HepG2 (cell line): ENCODE results near the gene CNNM1. TPM values are rescaled to one million over a fixed set of nuclear protein-coding genes. Genes with fewer than 3 reads are reported as not detected.

ENCODE experiments used
- CEBPG ChIP-seq: IDR thresholded peaks from 2 replicates; pipeline ENCODE4 v1.6.1; 2016
- GABPA ChIP-seq, 2 experiments: IDR thresholded peaks; 2 replicates each; pipeline ENCODE4 v1.6.1; 2011 to 2016; ENCODE audit warnings: low read depth in 2 of 2, low read length in 1 of 2, missing biosample characterization in 1 of 2, missing genetic modification characterization in 1 of 2
- HIC2 ChIP-seq: sonication (generic); formaldehyde crosslinking; IDR thresholded peaks from 2 replicates; pipeline ENCODE4 v1.9.0; 2022; ENCODE audit warnings: low read depth, missing genetic modification reagents
- HNRNPK ChIP-seq: fragments of 200-400 bp; formaldehyde crosslinking; IDR thresholded peaks from 2 replicates; pipeline ENCODE4 v1.6.1; 2018; ENCODE audit warnings: low read length, low read depth, moderate library complexity, mild to moderate bottlenecking; ENCODE audit not compliant: poor library complexity, severe bottlenecking
- IRF9 ChIP-seq: sonication (generic); formaldehyde crosslinking; IDR thresholded peaks from 2 replicates; pipeline ENCODE4 v1.8.0; 2022; ENCODE audit warnings: missing genetic modification reagents, mild to moderate bottlenecking, borderline replicate concordance
- KAT8 ChIP-seq: IDR thresholded peaks from 2 replicates; pipeline ENCODE4 v1.6.1; 2016; ENCODE audit warnings: missing genetic modification reagents, missing compliant biosample characterization
- KLF6 ChIP-seq: IDR thresholded peaks from 2 replicates; pipeline ENCODE4 v1.8.0; 2016; ENCODE audit warnings: missing biosample characterization, missing genetic modification reagents
- MEIS1 ChIP-seq: sonication (generic); formaldehyde crosslinking; IDR thresholded peaks from 2 replicates; pipeline ENCODE4 v1.9.0; 2021; ENCODE audit warnings: mild to moderate bottlenecking, missing genetic modification reagents, moderate library complexity, borderline replicate concordance
- NFRKB ChIP-seq: fragments of 450-650 bp; IDR thresholded peaks from 2 replicates; pipeline ENCODE4 v1.6.1; 2017
- RAD21 ChIP-seq: fragments of 450-650 bp; formaldehyde crosslinking; IDR thresholded peaks from 2 replicates; pipeline ENCODE4 v1.5.0; 2020; ENCODE audit warnings: mild to moderate bottlenecking
- ZFP36L2 ChIP-seq: sonication (generic); formaldehyde crosslinking; IDR thresholded peaks from 2 replicates; pipeline ENCODE4 v1.4.0; 2020; ENCODE audit warnings: missing genetic modification reagents
- ZNF564 ChIP-seq: sonication (generic); formaldehyde crosslinking; IDR thresholded peaks from 2 replicates; pipeline ENCODE4 v1.8.1; 2023; ENCODE audit warnings: mild to moderate bottlenecking, missing genetic modification reagents
- polyA plus RNA-seq, 8 experiments: library from polyadenylated mRNA; depleted of rRNA in 3 of 8; stranded (reverse) in 7 of 8; unstranded in 1 of 8; fragments of >200 nt; fragmentation: Illumina TruSeq in 4 of 8; extraction: Trizol in 4 of 8; gene quantifications; 2 replicates each; pipeline versions ENCODE4 v1.2.1 to v1.2.3, GENCODE V29; 2011 to 2016; ENCODE audit warnings: low read depth in 4 of 8, missing spikeins in 1 of 8, mixed read lengths in 1 of 8; ENCODE audit not compliant: insufficient read depth in 1 of 8
- total RNA-seq, 5 experiments: library from RNA; depleted of rRNA; stranded (reverse); fragments of >200 nt; fragmentation: Illumina TruSeq; extraction: Trizol; gene quantifications; 2 replicates each; pipeline ENCODE4 v1.2.3, GENCODE V29; 2016; ENCODE audit warnings: low read depth in 1 of 5
- TF ChIP-seq, protein P1 (sequence below): sonication (generic); formaldehyde crosslinking; IDR thresholded peaks from 2 replicates; pipeline ENCODE4 v1.4.0; 2020; ENCODE audit warnings: missing genetic modification reagents
- TF ChIP-seq, protein P2 (sequence below): sonication (generic); formaldehyde crosslinking; IDR thresholded peaks from 2 replicates; pipeline ENCODE4 v1.4.0; 2020; ENCODE audit warnings: missing genetic modification reagents, borderline replicate concordance
- TF ChIP-seq, protein P3 (sequence below): sonication (generic); formaldehyde crosslinking; IDR thresholded peaks from 2 replicates; pipeline ENCODE4 v1.5.1; 2020; ENCODE audit warnings: mild to moderate bottlenecking, missing genetic modification reagents

CNNM1 gene
- total and polyA plus RNA-seq, 2 of the 13 experiments (the other 11 are each of a cell fraction or from before 2014, with no cell fraction given): 4.3 to 9.6 TPM

- TF ChIP-seq, protein P1, sequence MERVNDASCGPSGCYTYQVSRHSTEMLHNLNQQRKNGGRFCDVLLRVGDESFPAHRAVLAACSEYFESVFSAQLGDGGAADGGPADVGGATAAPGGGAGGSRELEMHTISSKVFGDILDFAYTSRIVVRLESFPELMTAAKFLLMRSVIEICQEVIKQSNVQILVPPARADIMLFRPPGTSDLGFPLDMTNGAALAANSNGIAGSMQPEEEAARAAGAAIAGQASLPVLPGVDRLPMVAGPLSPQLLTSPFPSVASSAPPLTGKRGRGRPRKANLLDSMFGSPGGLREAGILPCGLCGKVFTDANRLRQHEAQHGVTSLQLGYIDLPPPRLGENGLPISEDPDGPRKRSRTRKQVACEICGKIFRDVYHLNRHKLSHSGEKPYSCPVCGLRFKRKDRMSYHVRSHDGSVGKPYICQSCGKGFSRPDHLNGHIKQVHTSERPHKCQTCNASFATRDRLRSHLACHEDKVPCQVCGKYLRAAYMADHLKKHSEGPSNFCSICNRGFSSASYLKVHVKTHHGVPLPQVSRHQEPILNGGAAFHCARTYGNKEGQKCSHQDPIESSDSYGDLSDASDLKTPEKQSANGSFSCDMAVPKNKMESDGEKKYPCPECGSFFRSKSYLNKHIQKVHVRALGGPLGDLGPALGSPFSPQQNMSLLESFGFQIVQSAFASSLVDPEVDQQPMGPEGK (CRISPR knock-in tag): peak; percentile 35; the same call in 1 of the 2 replicates
- TF ChIP-seq ZFP36L2 (CRISPR knock-in tag) (no peak), RAD21 (peak; percentile 55), HIC2 (CRISPR knock-in tag) (peak; percentile 74), IRF9 (CRISPR knock-in tag) (no peak; the same call in 1 of the 2 replicates), ZNF564 (0 out of 2 replicates have a peak, but pooled peaks have one; percentile 49), CEBPG (CRISPR knock-in tag) (peak; percentile 98), MEIS1 (CRISPR knock-in tag) (0 out of 2 replicates have a peak, but pooled peaks have one; percentile 49), NFRKB (no peak), HNRNPK (no peak), GABPA (IDR thresholded peaks at IDR 0.05; ENCODE audit: low read depth, low read length) (peak; percentile 23), GABPA (CRISPR knock-in tag; IDR thresholded peaks at IDR 0.05; ENCODE audit: low read depth) (0 out of 2 replicates have a peak, but pooled peaks have one; percentile 53), KAT8 (CRISPR knock-in tag) (peak; percentile 86), KLF6 (CRISPR knock-in tag) (peak; percentile 76)
- TF ChIP-seq, protein P2, sequence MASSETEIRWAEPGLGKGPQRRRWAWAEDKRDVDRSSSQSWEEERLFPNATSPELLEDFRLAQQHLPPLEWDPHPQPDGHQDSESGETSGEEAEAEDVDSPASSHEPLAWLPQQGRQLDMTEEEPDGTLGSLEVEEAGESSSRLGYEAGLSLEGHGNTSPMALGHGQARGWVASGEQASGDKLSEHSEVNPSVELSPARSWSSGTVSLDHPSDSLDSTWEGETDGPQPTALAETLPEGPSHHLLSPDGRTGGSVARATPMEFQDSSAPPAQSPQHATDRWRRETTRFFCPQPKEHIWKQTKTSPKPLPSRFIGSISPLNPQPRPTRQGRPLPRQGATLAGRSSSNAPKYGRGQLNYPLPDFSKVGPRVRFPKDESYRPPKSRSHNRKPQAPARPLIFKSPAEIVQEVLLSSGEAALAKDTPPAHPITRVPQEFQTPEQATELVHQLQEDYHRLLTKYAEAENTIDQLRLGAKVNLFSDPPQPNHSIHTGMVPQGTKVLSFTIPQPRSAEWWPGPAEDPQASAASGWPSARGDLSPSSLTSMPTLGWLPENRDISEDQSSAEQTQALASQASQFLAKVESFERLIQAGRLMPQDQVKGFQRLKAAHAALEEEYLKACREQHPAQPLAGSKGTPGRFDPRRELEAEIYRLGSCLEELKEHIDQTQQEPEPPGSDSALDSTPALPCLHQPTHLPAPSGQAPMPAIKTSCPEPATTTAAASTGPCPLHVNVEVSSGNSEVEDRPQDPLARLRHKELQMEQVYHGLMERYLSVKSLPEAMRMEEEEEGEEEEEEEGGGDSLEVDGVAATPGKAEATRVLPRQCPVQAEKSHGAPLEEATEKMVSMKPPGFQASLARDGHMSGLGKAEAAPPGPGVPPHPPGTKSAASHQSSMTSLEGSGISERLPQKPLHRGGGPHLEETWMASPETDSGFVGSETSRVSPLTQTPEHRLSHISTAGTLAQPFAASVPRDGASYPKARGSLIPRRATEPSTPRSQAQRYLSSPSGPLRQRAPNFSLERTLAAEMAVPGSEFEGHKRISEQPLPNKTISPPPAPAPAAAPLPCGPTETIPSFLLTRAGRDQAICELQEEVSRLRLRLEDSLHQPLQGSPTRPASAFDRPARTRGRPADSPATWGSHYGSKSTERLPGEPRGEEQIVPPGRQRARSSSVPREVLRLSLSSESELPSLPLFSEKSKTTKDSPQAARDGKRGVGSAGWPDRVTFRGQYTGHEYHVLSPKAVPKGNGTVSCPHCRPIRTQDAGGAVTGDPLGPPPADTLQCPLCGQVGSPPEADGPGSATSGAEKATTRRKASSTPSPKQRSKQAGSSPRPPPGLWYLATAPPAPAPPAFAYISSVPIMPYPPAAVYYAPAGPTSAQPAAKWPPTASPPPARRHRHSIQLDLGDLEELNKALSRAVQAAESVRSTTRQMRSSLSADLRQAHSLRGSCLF (CRISPR knock-in tag): no peak
- TF ChIP-seq, protein P3, sequence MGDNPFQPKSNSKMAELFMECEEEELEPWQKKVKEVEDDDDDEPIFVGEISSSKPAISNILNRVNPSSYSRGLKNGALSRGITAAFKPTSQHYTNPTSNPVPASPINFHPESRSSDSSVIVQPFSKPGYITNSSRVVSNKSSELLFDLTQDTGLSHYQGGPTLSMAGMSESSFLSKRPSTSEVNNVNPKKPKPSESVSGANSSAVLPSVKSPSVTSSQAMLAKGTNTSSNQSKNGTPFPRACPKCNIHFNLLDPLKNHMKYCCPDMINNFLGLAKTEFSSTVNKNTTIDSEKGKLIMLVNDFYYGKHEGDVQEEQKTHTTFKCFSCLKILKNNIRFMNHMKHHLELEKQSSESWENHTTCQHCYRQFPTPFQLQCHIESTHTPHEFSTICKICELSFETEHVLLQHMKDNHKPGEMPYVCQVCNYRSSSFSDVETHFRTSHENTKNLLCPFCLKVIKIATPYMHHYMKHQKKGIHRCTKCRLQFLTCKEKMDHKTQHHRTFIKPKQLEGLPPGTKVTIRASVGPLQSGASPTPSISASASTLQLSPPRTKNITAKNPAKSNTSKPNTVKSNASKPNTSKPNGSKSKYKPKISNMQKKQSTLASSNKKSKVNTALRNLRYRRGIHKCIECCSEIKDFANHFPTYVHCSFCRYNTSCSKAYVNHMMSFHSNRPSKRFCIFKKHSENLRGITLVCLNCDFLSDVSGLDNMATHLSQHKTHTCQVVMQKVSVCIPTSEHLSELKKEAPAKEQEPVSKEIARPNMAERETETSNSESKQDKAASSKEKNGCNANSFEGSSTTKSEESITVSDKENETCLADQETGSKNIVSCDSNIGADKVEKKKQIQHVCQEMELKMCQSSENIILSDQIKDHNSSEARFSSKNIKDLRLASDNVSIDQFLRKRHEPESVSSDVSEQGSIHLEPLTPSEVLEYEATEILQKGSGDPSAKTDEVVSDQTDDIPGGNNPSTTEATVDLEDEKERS (CRISPR knock-in tag): 0 out of 2 replicates have a peak, but pooled peaks have one; percentile 46
Observed at GRCh38 chr10:99430451-99431189, 101.5 kb downstream of the CNNM1 start, which contains the start of gene GOT1 (continued).
